Mammary epithelial cell (primary cell): ENCODE results near the gene PTPRT.

Experiments
- CTCF ChIP-seq, 2 donors: IDR thresholded peaks in 1 of 2; conservative IDR thresholded peaks in 1 of 2; 2 replicates each; pipeline ENCODE4 v1.5.1; 2011 to 2012; ENCODE audit warnings: inconsistent platforms in 2 of 2, low read length in 2 of 2, mild to moderate bottlenecking in 2 of 2, control low read depth in 1 of 2, low read depth in 1 of 2; ENCODE audit not compliant: insufficient read depth in 1 of 2; ENCODE audit errors: extremely low read depth in 1 of 2
- EZH2 ChIP-seq: IDR thresholded peaks from 2 replicates; pipeline ENCODE4 v1.6.1; 2012; ENCODE audit warnings: low read length, inconsistent platforms, borderline replicate concordance

- TF ChIP-seq CTCF (conservative IDR thresholded peaks at IDR 0.05 in 1 of 2, IDR thresholded peaks at IDR 0.05 in 1 of 2; ENCODE audit: extremely low read depth in 1 of 2, insufficient read depth in 1 of 2, low read depth in 1 of 2, low read length in 2 of 2) (no peak), EZH2 (no peak)
Observed at GRCh38 chr20:42739683-42740082, 450.0 kb downstream of the PTPRT start.
